ENCODE data around the gene ZNF200. TPM values are rescaled to one million over a fixed set of nuclear protein-coding genes. Genes with fewer than 3 reads are reported as not detected.

ZNF200 gene
- total and polyA plus RNA-seq, 2 of the 13 experiments (the other 11 are each of a cell fraction or from before 2014, with no cell fraction given) = 3.5 to 16.5 TPM

DNA sequence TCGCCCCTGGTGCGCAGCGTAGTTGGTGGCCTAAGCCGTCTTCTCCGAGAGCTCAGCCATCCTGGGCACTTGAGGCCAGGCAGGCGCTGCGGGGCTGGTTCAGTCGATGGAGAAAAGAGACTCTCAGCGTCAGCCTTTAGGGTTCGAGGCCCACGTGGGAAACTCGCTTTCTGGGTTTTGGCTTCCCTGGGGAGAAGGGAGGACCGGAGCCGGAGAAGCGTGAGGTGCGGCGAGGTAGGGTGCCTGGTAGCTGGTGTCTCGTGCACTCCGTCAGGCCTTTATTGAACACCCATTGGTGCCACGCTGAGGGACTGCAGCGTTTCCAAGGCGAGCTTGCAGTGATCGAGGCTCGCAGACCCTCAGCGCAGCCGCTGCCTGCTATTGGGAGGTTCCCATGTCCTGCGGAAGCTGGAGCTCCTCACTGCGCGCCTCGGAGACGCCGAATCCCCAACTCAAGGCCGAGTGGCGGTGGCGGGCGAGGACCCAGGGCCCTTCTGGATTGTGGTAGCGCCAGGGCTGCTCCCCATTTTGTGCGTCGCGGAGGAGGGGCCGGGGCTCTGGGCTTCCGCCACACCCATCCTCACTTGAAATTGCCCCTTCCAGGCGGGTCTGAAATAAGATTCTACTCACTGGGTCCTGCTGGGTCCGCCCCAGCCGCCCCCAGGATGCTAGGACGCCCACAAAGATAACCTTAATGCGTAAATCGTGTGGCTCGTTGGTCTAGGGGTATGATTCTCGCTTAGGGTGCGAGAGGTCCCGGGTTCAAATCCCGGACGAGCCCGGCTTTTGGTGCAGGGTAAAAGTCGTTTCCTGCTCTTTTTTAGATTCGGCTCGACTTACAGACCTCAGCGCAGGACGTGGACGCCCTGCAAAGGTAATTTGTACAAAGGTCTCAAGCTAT lies 45.8 kb downstream of the ZNF200 start (continued):
- TF ChIP-seq, protein P1, sequence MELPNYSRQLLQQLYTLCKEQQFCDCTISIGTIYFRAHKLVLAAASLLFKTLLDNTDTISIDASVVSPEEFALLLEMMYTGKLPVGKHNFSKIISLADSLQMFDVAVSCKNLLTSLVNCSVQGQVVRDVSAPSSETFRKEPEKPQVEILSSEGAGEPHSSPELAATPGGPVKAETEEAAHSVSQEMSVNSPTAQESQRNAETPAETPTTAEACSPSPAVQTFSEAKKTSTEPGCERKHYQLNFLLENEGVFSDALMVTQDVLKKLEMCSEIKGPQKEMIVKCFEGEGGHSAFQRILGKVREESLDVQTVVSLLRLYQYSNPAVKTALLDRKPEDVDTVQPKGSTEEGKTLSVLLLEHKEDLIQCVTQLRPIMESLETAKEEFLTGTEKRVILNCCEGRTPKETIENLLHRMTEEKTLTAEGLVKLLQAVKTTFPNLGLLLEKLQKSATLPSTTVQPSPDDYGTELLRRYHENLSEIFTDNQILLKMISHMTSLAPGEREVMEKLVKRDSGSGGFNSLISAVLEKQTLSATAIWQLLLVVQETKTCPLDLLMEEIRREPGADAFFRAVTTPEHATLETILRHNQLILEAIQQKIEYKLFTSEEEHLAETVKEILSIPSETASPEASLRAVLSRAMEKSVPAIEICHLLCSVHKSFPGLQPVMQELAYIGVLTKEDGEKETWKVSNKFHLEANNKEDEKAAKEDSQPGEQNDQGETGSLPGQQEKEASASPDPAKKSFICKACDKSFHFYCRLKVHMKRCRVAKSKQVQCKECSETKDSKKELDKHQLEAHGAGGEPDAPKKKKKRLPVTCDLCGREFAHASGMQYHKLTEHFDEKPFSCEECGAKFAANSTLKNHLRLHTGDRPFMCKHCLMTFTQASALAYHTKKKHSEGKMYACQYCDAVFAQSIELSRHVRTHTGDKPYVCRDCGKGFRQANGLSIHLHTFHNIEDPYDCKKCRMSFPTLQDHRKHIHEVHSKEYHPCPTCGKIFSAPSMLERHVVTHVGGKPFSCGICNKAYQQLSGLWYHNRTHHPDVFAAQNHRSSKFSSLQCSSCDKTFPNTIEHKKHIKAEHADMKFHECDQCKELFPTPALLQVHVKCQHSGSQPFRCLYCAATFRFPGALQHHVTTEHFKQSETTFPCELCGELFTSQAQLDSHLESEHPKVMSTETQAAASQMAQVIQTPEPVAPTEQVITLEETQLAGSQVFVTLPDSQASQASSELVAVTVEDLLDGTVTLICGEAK (IDR thresholded peaks at IDR 0.05) = no peak
- TF ChIP-seq, protein P1 (CRISPR knock-in tag; IDR thresholded peaks at IDR 0.05) = no peak
- TF ChIP-seq ZNF678 (CRISPR knock-in tag; IDR thresholded peaks at IDR 0.05) (no peak), SYNCRIP (IDR thresholded peaks at IDR 0.05; ENCODE audit: insufficient read depth, low read depth, low read length) (no peak), ZKSCAN1 (IDR thresholded peaks at IDR 0.05; ENCODE audit: low read length) (no peak), ZNF484 (CRISPR knock-in tag; IDR thresholded peaks at IDR 0.05; ENCODE audit: borderline replicate concordance, low read depth) (no peak), ISX (CRISPR knock-in tag; conservative IDR thresholded peaks at IDR 0.05) (no peak), KDM5A (IDR thresholded peaks at IDR 0.05; ENCODE audit: borderline replicate concordance, low read length) (no peak), ZBTB21 (CRISPR knock-in tag; IDR thresholded peaks at IDR 0.05) (0 out of 2 replicates have a peak, but pooled peaks have one; percentile 1), CREM (IDR thresholded peaks at IDR 0.05) (peak; percentile 22; the same call in 1 of the 2 replicates), CREM (CRISPR knock-in tag; IDR thresholded peaks at IDR 0.05) (no peak), NR2F6 (IDR thresholded peaks at IDR 0.05) (0 out of 2 replicates have a peak, but pooled peaks have one; percentile 18), NR2F6 (CRISPR knock-in tag; IDR thresholded peaks at IDR 0.05) (no peak), RARA (CRISPR knock-in tag; IDR thresholded peaks at IDR 0.05) (no peak)
- TF ChIP-seq, protein P2, sequence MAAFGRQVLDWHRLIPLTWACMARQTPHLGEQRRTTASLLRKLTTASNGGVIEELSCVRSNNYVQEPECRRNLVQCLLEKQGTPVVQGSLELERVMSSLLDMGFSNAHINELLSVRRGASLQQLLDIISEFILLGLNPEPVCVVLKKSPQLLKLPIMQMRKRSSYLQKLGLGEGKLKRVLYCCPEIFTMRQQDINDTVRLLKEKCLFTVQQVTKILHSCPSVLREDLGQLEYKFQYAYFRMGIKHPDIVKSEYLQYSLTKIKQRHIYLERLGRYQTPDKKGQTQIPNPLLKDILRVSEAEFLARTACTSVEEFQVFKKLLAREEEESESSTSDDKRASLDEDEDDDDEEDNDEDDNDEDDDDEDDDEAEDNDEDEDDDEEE (CRISPR knock-in tag; IDR thresholded peaks at IDR 0.05) = no peak
- TF ChIP-seq, protein P3, sequence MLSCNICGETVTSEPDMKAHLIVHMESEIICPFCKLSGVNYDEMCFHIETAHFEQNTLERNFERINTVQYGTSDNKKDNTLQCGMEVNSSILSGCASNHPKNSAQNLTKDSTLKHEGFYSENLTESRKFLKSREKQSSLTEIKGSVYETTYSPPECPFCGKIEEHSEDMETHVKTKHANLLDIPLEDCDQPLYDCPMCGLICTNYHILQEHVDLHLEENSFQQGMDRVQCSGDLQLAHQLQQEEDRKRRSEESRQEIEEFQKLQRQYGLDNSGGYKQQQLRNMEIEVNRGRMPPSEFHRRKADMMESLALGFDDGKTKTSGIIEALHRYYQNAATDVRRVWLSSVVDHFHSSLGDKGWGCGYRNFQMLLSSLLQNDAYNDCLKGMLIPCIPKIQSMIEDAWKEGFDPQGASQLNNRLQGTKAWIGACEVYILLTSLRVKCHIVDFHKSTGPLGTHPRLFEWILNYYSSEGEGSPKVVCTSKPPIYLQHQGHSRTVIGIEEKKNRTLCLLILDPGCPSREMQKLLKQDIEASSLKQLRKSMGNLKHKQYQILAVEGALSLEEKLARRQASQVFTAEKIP (CRISPR knock-in tag; IDR thresholded peaks at IDR 0.05; ENCODE audit: borderline replicate concordance) = no peak
- TF ChIP-seq, protein P4, sequence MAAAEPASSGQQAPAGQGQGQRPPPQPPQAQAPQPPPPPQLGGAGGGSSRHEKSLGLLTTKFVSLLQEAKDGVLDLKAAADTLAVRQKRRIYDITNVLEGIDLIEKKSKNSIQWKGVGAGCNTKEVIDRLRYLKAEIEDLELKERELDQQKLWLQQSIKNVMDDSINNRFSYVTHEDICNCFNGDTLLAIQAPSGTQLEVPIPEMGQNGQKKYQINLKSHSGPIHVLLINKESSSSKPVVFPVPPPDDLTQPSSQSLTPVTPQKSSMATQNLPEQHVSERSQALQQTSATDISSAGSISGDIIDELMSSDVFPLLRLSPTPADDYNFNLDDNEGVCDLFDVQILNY (CRISPR knock-in tag; conservative IDR thresholded peaks at IDR 0.05) = no peak

Measured in HepG2 (cell line).